Epithelial cell of esophagus (primary cell): Measurements from ENCODE around the gene PTTG1IP2.

Experiments used
- DNase-seq: peaks from one replicate; pipeline ENCODE4 v3.0.0; 2010; ENCODE audit warnings: low read depth
- H3K4me3 ChIP-seq: 2 replicates; pipeline ENCODE4 v1.5.1; 2011; ENCODE audit warnings: mild to moderate bottlenecking, low read length, control low read depth
- CTCF ChIP-seq: IDR thresholded peaks from 2 replicates; pipeline ENCODE4 v1.5.1; 2011; ENCODE audit warnings: low read depth, mild to moderate bottlenecking, low read length, control low read depth, inconsistent platforms; ENCODE audit not compliant: insufficient read depth; ENCODE audit errors: missing control alignments

PTTG1IP2 gene

GRCh38 chr7:90445633-90446032 is 23.8 kb upstream of the PTTG1IP2 start:
- no peak overlapping the region for H3K4me3 ChIP-seq
- DNase-seq: no peak
- TF ChIP-seq CTCF: no peak

DNA sequence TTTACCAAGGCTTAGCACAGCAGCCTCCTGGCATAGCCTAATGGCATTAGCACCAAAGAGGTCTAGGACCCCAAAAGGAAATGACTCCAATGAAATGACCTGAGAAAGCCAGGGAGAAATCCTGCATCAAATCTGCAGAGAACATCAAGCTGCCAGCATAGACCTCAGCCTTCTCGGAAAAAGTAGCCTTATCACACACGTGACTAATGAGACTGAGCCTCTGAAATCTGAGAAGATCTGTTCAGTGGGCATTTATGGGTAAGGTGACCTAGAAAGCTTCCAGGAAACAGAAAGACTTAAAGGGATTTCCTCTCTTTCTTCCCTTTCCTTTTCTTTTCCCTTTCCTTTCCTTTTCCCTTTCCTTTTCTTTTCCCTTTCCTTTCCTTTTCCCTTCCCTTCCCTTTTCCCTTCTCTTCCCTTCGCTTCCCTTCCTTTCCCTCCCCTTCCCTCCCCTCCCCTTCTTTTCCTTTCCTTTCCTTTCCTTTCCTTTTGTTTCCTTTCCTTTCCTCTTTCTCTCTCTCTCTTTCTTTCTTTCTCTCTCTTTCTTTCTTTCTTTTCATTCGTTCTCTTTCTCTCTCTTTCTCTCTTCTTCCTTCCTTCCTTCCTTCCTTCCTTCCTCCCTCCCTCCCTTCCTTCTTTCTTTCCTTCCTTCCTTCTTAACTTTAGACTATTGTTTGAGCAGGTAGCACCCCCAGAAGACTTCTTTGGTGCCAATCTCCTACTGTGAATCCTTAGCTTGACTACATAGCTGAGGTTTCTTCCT is 23.1 kb upstream of the PTTG1IP2 start:
- TF ChIP-seq CTCF: no peak
- no peak for DNase-seq
- H3K4me3 ChIP-seq: no peak overlapping the region

GRCh38 chr7:90453259-90453891 is 16.1 kb upstream of the PTTG1IP2 start:
- H3K4me3 ChIP-seq: no peak overlapping the region
- no peak for TF ChIP-seq CTCF
- no peak for DNase-seq

GRCh38 chr7:90453931-90454330 is 15.5 kb upstream of the PTTG1IP2 start:
- no peak for DNase-seq
- H3K4me3 ChIP-seq: no peak overlapping the region
- no peak for TF ChIP-seq CTCF

GRCh38 chr7:90455163-90456030 is 14.0 kb upstream of the PTTG1IP2 start:
- peak; percentile 73 for TF ChIP-seq CTCF
- H3K4me3 ChIP-seq: peak overlapping the region; percentile 11
- peak; percentile 54 for DNase-seq

- no peak for TF ChIP-seq CTCF
- no peak for DNase-seq
- no peak overlapping the region for H3K4me3 ChIP-seq
These were observed 11.3 kb upstream of the PTTG1IP2 start for GRCh38 chr7:90458104-90458503.
